ENCODE measurements around the gene SLC43A2.

GRCh38 chr17:1673041-1673785 lies 44.6 kb upstream of the SLC43A2 start:
- no peak for TF ChIP-seq ERF (CRISPR knock-in tag; IDR thresholded peaks at IDR 0.05)
- TF ChIP-seq RNF219 (CRISPR knock-in tag; IDR thresholded peaks at IDR 0.05) = no peak
- TF ChIP-seq ZNF383 (CRISPR knock-in tag; IDR thresholded peaks at IDR 0.05; ENCODE audit: borderline replicate concordance) = no peak
- TF ChIP-seq MTF2 (CRISPR knock-in tag; IDR thresholded peaks at IDR 0.05; ENCODE audit: borderline replicate concordance) = no peak
- TF ChIP-seq JUND (CRISPR knock-in tag; IDR thresholded peaks at IDR 0.05) = no peak

All from HepG2 (cell line).